Ecto neural progenitor cell (in vitro differentiated cells): ENCODE results near the gene POLR2I.
"Not testable (repeated sequence)": the region's sequence is repeated elsewhere in the genome, so short reads cannot be mapped to it uniquely, and the experiment has no call there.

Experiments used
- DNase-seq: peaks from one replicate; pipeline ENCODE4 v3.0.0-alpha.2; 2018; ENCODE audit warnings: low spot score

Gene POLR2I

GRCh38 chr19:36131221-36131620 is 16.5 kb upstream of the POLR2I start:
- not testable (repeated sequence) for DNase-seq

GRCh38 chr19:36128392-36128736 is 13.7 kb upstream of the POLR2I start:
- peak; percentile 63 for DNase-seq

- no peak for DNase-seq
Measured at GRCh38 chr19:36125557-36125956, 10.9 kb upstream of the POLR2I start.

- no peak for DNase-seq
Measured at GRCh38 chr19:36121486-36122124, 6.9 kb upstream of the POLR2I start.

- no peak for DNase-seq
Measured at GRCh38 chr19:36120984-36121358, 6.3 kb upstream of the POLR2I start.

- DNase-seq: no peak
Measured at GRCh38 chr19:36120092-36120983, 5.7 kb upstream of the POLR2I start.

GRCh38 chr19:36116344-36116637 is 1.6 kb upstream of the POLR2I start:
- DNase-seq: no peak

GRCh38 chr19:36115453-36116343 is 1.0 kb upstream of the POLR2I start, which contains the start of gene TBCB:
TBCB (plus strand) TSS chr19:36115468; CDS start chr19:36115561, 93 bp downstream.
- DNase-seq: no peak

- DNase-seq: peak; percentile 51
Measured at GRCh38 chr19:36113894-36114720, 568 bp downstream of the POLR2I start.

- no peak for DNase-seq
Measured at GRCh38 chr19:36113425-36113824, 1.2 kb downstream of the POLR2I start.

- no peak for DNase-seq
Measured at GRCh38 chr19:36112678-36113077, 2.0 kb downstream of the POLR2I start.

- peak; percentile 54 for DNase-seq
Measured at GRCh38 chr19:36111200-36111539, 3.5 kb downstream of the POLR2I start.

- peak; percentile 67 for DNase-seq
Measured at GRCh38 chr19:36110487-36111199, 4.0 kb downstream of the POLR2I start, which contains the start of gene OVOL3. OVOL3 (plus strand) TSS chr19:36111143; CDS start chr19:36111203, 60 bp downstream.

- DNase-seq: no peak
Measured at GRCh38 chr19:36108684-36109083, 6.0 kb downstream of the POLR2I start.

- no peak for DNase-seq
Measured at GRCh38 chr19:36106991-36107390, 7.7 kb downstream of the POLR2I start.

- DNase-seq: no peak
Measured at GRCh38 chr19:36106441-36106840, 8.2 kb downstream of the POLR2I start.

- no peak for DNase-seq
Measured at GRCh38 chr19:36103842-36104552, 10.7 kb downstream of the POLR2I start.

- no peak for DNase-seq
Measured at GRCh38 chr19:36103040-36103626, 11.5 kb downstream of the POLR2I start.

- DNase-seq: no peak
Measured at GRCh38 chr19:36101550-36102327, 12.9 kb downstream of the POLR2I start.
